ENCODE data around the gene USP38. TPM values are rescaled to one million over a fixed set of nuclear protein-coding genes. Genes with fewer than 3 reads are reported as not detected.

USP38 gene
- total and polyA plus RNA-seq, 8 donors, result 19.4 to 28.5 (median 21.8) TPM

- Histone ChIP-seq H3K4me3 (no peak overlapping the region), H3K36me3 (peaks cover 0 to 84% of the 10 kb centered on the region in 2 donors), H3K4me1 (no peaks in the 10 kb centered on the region), H3K27ac (no peak overlapping the region), H3K27me3 (no peaks in the 10 kb centered on the region), H3K9me3 (no peaks in the 10 kb centered on the region)
- intact Hi-C loops (cut with DNase I), result loop anchor here in 1 of 2 donors (5.0 kb wide), 1 partner anchor 279 kb away; no protein-coding TSS in a partner anchor
- ATAC-seq (no peak), DNase-seq (no peak)
- TF ChIP-seq CTCF (IDR thresholded peaks at IDR 0.05), result no peak
Measured at GRCh38 chr4:143203577-143203976, 18.9 kb downstream of the USP38 start.

DNA sequence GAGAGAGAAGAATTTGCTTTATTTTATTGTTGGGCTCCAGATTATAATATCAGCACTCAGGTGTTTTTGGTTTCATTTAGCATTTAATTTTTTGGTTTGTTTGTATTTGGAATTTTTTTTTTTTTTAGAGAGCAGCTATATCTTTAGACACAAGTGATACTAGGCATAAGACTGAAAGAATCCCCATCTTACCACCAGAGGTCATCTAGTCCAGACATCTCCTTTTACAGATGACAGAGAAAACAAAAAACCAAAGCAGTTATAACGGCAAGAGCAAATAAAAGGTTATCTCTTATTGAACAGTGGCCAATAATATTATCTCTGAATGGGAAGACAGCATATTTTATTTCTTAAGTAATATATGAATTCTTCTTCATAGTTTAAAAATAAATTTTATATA lies 22.8 kb downstream of the USP38 start:
- TF ChIP-seq CTCF (IDR thresholded peaks at IDR 0.05), result peak in 1 of 2 donors; percentile 25
- Histone ChIP-seq H3K27ac (no peak overlapping the region), H3K4me1 (no peaks in the 10 kb centered on the region), H3K4me3 (no peak overlapping the region), H3K9me3 (no peaks in the 10 kb centered on the region), H3K27me3 (no peaks in the 10 kb centered on the region), H3K36me3 (peaks cover 0 to 87% of the 10 kb centered on the region in 2 donors)
- intact Hi-C loops (cut with DNase I), result no loop called here
- ATAC-seq (peak; percentile 31), DNase-seq (peak in 1 of 4 donors; percentile 41)

DNA sequence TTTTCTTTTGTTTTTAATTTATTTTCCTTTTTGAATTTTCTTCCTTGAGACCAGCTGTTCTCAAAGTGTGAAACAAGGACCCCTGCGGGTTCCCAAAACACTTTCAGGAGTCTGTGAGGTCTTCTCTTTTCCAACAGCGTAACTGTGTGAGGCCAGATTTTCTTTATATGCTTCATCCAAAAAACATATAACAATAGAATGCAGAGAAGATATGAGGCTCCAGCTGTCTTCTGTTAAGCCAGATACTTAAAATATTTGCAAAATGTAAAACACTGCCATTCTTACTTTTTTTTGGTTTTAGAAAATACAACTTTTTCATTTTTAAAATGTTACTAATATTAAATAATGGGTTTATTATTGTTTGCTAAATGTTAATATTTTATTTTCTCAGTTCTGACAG lies 27.8 kb downstream of the USP38 start:
- Histone ChIP-seq H3K4me3 (no peak overlapping the region), H3K27me3 (no peaks in the 10 kb centered on the region), H3K36me3 (peaks cover 0 to 77% of the 10 kb centered on the region in 2 donors), H3K27ac (no peak overlapping the region), H3K9me3 (no peaks in the 10 kb centered on the region), H3K4me1 (no peaks in the 10 kb centered on the region)
- no peak for TF ChIP-seq CTCF (IDR thresholded peaks at IDR 0.05)
- intact Hi-C loops (cut with DNase I), result no loop called here
- ATAC-seq (no peak), DNase-seq (peak in 1 of 4 donors; percentile 24)

GRCh38 chr4:143215873-143216272 lies 31.2 kb downstream of the USP38 start:
- intact Hi-C loops (cut with DNase I), result no loop called here
- peaks cover 0 to 58% of the 10 kb centered on the region in 2 donors for H3K36me3 ChIP-seq

GRCh38 chr4:143224255-143224654 lies 39.5 kb downstream of the USP38 start:
- TF ChIP-seq CTCF (IDR thresholded peaks at IDR 0.05), result no peak
- H3K36me3 ChIP-seq, result peaks cover 0 to 17% of the 10 kb centered on the region in 2 donors
- intact Hi-C loops (cut with DNase I), result no loop called here
- no peaks in the 10 kb centered on the region for H3K9me3 ChIP-seq
- H3K4me1 ChIP-seq, result no peaks in the 10 kb centered on the region
- H3K27ac ChIP-seq, result no peak overlapping the region
- H3K4me3 ChIP-seq, result no peak overlapping the region
- DNase-seq (peak in 2 of 4 donors; percentile 49 to 56), ATAC-seq (no peak)
- no peaks in the 10 kb centered on the region for H3K27me3 ChIP-seq

More at GRCh38 chr4:143215873-143216272, 31.2 kb downstream of the USP38 start:
- no peak for TF ChIP-seq CTCF (IDR thresholded peaks at IDR 0.05)
- ATAC-seq (no peak), DNase-seq (no peak)
- no peak overlapping the region for H3K4me3 ChIP-seq
- H3K27me3 ChIP-seq, result no peaks in the 10 kb centered on the region
- no peak overlapping the region for H3K27ac ChIP-seq
- H3K4me1 ChIP-seq, result no peaks in the 10 kb centered on the region
- H3K9me3 ChIP-seq, result no peaks in the 10 kb centered on the region
